ENCODE results near the gene DNAH6.
"Not testable (repeated sequence)": the region's sequence is repeated elsewhere in the genome, so short reads cannot be mapped to it uniquely, and the experiment has no call there.

Gene DNAH6

GRCh38 chr2:84847326-84848050 is 331.2 kb downstream of the DNAH6 start:
- no peak for DNase-seq

- peak; percentile 64 for DNase-seq
Measured at GRCh38 chr2:84849271-84849952, 333.1 kb downstream of the DNAH6 start.

GRCh38 chr2:84850471-84850870 is 334.2 kb downstream of the DNAH6 start:
- no peak for DNase-seq

GRCh38 chr2:84851876-84852275 is 335.6 kb downstream of the DNAH6 start:
- DNase-seq: no peak

- no peak for DNase-seq
Measured at GRCh38 chr2:84854850-84855249, 338.6 kb downstream of the DNAH6 start.

- no peak for DNase-seq
Measured at GRCh38 chr2:84855731-84856130, 339.4 kb downstream of the DNAH6 start.

- peak; percentile 40 for DNase-seq
Measured at GRCh38 chr2:84856787-84857186, 340.5 kb downstream of the DNAH6 start.

- DNase-seq: no peak
Measured at GRCh38 chr2:84857566-84857965, 341.3 kb downstream of the DNAH6 start.

- no peak for DNase-seq
Measured at GRCh38 chr2:84858123-84858522, 341.8 kb downstream of the DNAH6 start.

- DNase-seq: no peak
Measured at GRCh38 chr2:84858937-84859336, 342.6 kb downstream of the DNAH6 start.

GRCh38 chr2:84861539-84861938 is 345.2 kb downstream of the DNAH6 start:
- DNase-seq: no peak

- no peak for DNase-seq
Measured at GRCh38 chr2:84862006-84862405, 345.7 kb downstream of the DNAH6 start.

- peak; percentile 60 for DNase-seq
Measured at GRCh38 chr2:84865181-84865783, 349.0 kb downstream of the DNAH6 start.

- no peak for DNase-seq
Measured at GRCh38 chr2:84866122-84866521, 349.8 kb downstream of the DNAH6 start.

- not testable (repeated sequence) for DNase-seq
Measured at GRCh38 chr2:84868327-84868726, 352.0 kb downstream of the DNAH6 start.
